Aorta (tissue), 5 donors: ENCODE measurements around the gene TSPAN17. TPM values are rescaled to one million over a fixed set of nuclear protein-coding genes. Genes with fewer than 3 reads are reported as not detected.

Experiments used
- ATAC-seq: fragments of 200-7000 bp; cut with Tn5 transposase; one replicate; pipeline ENCODE4 v1.9.1; 2022; ENCODE audit warnings: moderate library complexity; ENCODE audit not compliant: low FRiP score
- DNase-seq, 2 donors: peaks; one replicate each; pipeline ENCODE4 v3.0.0-alpha.2; 2020
- H3K27ac ChIP-seq, 2 donors: one replicate each; pipeline ENCODE4 v1.5.1; 2013; ENCODE audit warnings: low read length in 2 of 2, mild to moderate bottlenecking in 2 of 2, moderate library complexity in 2 of 2, control low read depth in 1 of 2, inconsistent platforms in 1 of 2, low read depth in 1 of 2
- H3K27me3 ChIP-seq, 2 donors: one replicate each; pipeline ENCODE4 v1.6.1; 2013; ENCODE audit warnings: control low read depth in 1 of 2, low read length in 1 of 2, mild to moderate bottlenecking in 1 of 2, moderate library complexity in 1 of 2; ENCODE audit not compliant: insufficient read depth in 2 of 2, control insufficient read depth in 1 of 2
- H3K36me3 ChIP-seq, 2 donors: one replicate each; pipeline ENCODE4 v1.6.1; 2013; ENCODE audit warnings: control low read depth in 1 of 2, low read length in 1 of 2, mild to moderate bottlenecking in 1 of 2; ENCODE audit not compliant: insufficient read depth in 2 of 2, control insufficient read depth in 1 of 2
- H3K4me1 ChIP-seq, 2 donors: one replicate each; pipeline ENCODE4 v1.6.1; 2013; ENCODE audit warnings: low read length in 2 of 2, control low read depth in 1 of 2, mild to moderate bottlenecking in 1 of 2, moderate library complexity in 1 of 2; ENCODE audit not compliant: insufficient read depth in 2 of 2, control insufficient read depth in 1 of 2
- H3K4me3 ChIP-seq, 2 donors: one replicate each; pipeline ENCODE4 v1.5.1; 2013; ENCODE audit warnings: low read length in 2 of 2, control low read depth in 1 of 2, mild to moderate bottlenecking in 1 of 2
- H3K9me3 ChIP-seq: one replicate; pipeline ENCODE4 v1.6.1; 2013; ENCODE audit warnings: mild to moderate bottlenecking, low read length; ENCODE audit not compliant: control insufficient read depth
- WGBS, 2 donors: extraction: QIAGEN DNeasy Blood & Tissue Kit; methylation state at CpG; one replicate each; pipeline ENCODE4 v1.1.7; 2013; 5-methylcytosine and 5-hydroxymethylcytosine counted together
- intact Hi-C, 2 donors: fragments of 100-400 bp; cut with DNase I; formaldehyde crosslinking; loops; one replicate each; pipeline versions ENCODE4 v1.14.2 to v1.15.0; 2022
- polyA plus RNA-seq, 2 donors: library from polyadenylated mRNA; stranded (reverse); fragments of 200-250 nt; gene quantifications; one replicate each; pipeline ENCODE4 v1.2.3, GENCODE V29; 2013
- total RNA-seq, 2 donors: library from RNA; stranded (reverse); fragmentation: NEBNext Ultra II Directional; extraction: Animal tissue kit (Norgen Biotek cat#: 25700); gene quantifications; one replicate each; pipeline ENCODE4 v1.2.1, GENCODE V29; 2021
- donor health status: healthy with polysubstance abuse.
- donor health status: Bipolar disorder and iron deficiency.
- donor health status: DM: no; HTN: no; CAD: no.
- donor health status: DM: no; HTN: no; CAD: no.
- donor health status: DM: yes; HTN: yes; CAD: no.

Gene TSPAN17
- total and polyA plus RNA-seq, 4 donors: 13.9 to 22.9 (median 19.5) TPM

DNA sequence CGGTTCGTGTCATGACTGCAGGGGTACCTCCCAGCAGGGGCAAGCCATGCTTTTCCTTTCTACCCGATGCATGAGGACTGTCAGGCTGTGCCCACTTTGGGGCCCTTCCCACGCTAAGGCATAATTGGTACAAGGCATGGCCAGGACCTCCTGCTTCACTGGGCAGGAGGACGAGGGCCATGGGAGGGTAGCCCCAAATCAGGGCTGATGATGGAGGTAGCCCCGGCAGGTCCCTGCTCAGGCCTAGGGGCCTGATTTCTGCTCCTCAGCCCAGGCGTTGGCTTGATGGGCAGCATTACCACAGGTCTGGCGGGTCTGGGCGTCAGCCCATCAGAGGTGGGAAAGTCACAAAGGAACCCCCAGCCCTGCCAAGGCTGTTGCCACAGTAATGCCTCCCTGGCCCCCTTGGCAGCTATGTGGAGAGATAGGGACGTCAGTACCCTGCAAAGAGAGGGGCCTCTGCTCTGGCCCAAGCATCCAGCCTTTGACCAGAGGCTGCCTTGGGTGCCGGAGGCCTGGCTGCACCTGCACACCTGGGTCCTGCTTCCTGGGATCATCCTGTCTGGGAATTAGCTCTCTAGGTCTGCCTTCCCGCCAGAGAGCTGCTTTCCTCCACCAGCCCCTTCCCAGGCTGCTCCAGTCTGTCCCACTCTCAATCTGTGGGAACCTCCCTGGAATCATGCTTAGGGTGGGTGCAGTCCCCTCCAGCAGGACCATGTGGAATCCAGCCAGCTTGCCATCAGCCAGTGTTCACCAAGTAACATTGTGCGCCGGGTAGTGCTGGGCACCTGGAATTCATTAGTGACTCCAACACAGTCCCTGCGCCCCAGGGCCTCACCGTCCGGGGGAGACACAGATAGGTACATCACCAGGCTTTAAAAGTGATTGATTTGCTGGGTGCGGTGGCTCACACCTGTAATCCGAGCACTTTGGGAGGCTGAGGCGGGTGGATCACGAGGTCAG is 15.4 kb downstream of the TSPAN17 start:
- ATAC-seq (no peak), DNase-seq (peak in 1 of 2 donors; percentile 21)
- intact Hi-C loops: loop anchor here in 1 of 2 donors (5.0 kb wide), 2 partner anchors 295 to 450 kb away; no protein-coding TSS in a partner anchor
- Histone ChIP-seq H3K4me3 (no peak overlapping the region), H3K36me3 (no peaks in the 10 kb centered on the region), H3K27me3 (no peaks in the 10 kb centered on the region), H3K9me3 (no peaks in the 10 kb centered on the region), H3K4me1 (no peaks in the 10 kb centered on the region), H3K27ac (no peak overlapping the region)
- 78 to 82% methylated on average over 20 to 21 of the region's 21 CpGs for WGBS, 2 donors

DNA sequence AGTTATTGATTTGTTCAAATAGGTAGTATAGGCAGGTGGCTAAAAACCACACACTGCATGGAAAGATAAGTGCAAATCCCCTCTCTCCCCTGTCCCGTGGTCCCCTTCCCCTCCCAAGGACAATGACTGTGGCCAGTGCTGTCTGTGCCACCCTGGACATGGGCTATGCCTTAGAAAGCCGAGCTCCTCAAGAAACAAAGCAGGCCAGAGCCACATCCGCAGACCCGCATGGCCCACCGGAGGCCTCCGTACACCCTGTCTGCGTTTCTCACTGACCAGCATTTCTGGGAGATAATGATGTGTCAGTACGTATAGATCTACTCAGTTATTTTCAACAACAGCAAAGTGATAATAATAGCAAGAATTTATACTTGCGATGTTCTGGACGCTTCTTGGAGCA is 16.3 kb downstream of the TSPAN17 start:
- no peaks in the 10 kb centered on the region for H3K4me1 ChIP-seq
- no peaks in the 10 kb centered on the region for H3K27me3 ChIP-seq
- DNase-seq (peak in 1 of 2 donors; percentile 12), ATAC-seq (no peak)
- H3K4me3 ChIP-seq: no peak overlapping the region
- WGBS, 2 donors: 83 to 84% methylated on average over 10 of the region's 10 CpGs
- intact Hi-C loops: loop anchor here in 1 of 2 donors (5.0 kb wide), 2 partner anchors 294 to 449 kb away; no protein-coding TSS in a partner anchor
- no peak overlapping the region for H3K27ac ChIP-seq
- no peaks in the 10 kb centered on the region for H3K9me3 ChIP-seq
- no peaks in the 10 kb centered on the region for H3K36me3 ChIP-seq

DNA sequence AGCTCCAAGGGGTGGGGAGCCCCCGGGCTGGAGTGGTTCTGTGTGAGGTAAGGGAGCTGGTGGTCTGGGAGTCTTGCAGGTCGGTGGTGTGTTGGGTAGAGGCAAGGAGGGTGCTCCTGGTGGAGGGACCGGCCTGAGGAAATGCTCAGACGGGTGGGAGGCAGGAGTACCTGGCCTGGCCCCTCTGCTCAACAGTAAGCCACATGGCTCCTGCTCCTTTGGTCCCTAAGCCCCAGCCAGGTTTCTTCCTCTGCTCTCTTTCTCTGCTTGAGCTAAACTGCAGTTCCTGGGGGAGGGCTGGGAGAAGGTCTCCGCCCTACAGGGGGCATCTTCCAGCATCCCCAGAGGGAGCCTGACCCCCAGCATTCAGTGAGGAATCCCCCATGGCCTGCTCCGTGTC is 17.2 kb downstream of the TSPAN17 start:
- intact Hi-C loops: loop anchor here in 1 of 2 donors (5.0 kb wide), 2 partner anchors 293 to 448 kb away; no protein-coding TSS in a partner anchor
- 19 to 29% methylated on average over 6 of the region's 6 CpGs for WGBS, 2 donors
- Histone ChIP-seq H3K4me3 (no peak overlapping the region), H3K36me3 (no peaks in the 10 kb centered on the region), H3K9me3 (no peaks in the 10 kb centered on the region), H3K4me1 (no peaks in the 10 kb centered on the region), H3K27me3 (no peaks in the 10 kb centered on the region), H3K27ac (no peak overlapping the region)
- DNase-seq: peak in 1 of 2 donors; percentile 13
- no peak for ATAC-seq

DNA sequence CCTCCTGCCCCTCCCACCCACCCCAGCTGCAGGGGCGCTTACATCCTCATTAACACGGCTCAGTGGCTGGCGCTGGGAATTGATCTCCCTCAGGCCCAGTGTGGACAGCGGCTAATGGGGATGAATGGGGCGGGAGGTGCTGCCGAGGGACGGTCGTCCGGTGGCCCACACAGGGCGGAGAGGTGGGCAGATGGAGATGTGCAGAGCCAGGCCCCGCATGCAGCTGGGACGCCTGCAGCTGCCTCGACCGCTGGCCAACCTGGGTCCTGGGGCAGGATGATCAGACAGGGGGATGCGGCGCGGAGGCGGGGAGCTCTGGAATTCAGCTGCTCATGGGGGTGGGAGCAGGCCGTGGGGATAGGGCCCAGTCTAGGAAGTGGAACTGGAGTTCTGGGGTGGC is 17.6 kb downstream of the TSPAN17 start:
- no peaks in the 10 kb centered on the region for H3K4me1 ChIP-seq
- ATAC-seq: no peak
- no peak overlapping the region for H3K27ac ChIP-seq
- H3K4me3 ChIP-seq: no peak overlapping the region
- no peaks in the 10 kb centered on the region for H3K36me3 ChIP-seq
- DNase-seq: peak in 1 of 2 donors; percentile 31
- H3K27me3 ChIP-seq: no peaks in the 10 kb centered on the region
- intact Hi-C loops: loop anchor here in 1 of 2 donors (5.0 kb wide), 2 partner anchors 292 to 447 kb away; no protein-coding TSS in a partner anchor
- H3K9me3 ChIP-seq: no peaks in the 10 kb centered on the region
- 11 to 15% methylated on average over 19 of the region's 19 CpGs for WGBS, 2 donors

DNA sequence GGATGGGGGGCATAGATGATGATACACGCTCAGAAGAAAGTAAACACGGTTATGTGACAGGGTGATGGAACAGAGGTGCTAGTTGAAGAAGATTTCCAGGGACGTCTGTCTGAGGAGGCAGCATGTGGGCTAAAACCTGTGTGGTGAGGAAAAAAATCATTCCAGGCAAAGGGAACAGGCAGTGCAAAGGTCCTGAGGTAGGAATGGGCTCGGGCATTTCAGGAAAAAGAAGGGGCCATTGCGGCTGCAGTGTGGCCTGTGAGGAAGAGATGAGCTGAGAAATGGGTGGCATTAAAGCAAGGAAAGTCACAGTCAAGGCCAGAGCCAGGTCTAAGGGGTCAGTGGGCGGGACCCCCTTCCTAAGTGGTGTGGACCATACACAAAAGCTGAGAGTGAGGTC is 18.2 kb downstream of the TSPAN17 start:
- H3K27me3 ChIP-seq: no peaks in the 10 kb centered on the region
- H3K4me3 ChIP-seq: no peak overlapping the region
- no peaks in the 10 kb centered on the region for H3K9me3 ChIP-seq
- DNase-seq (no peak), ATAC-seq (no peak)
- no peaks in the 10 kb centered on the region for H3K36me3 ChIP-seq
- 87 to 89% methylated on average over 6 of the region's 6 CpGs for WGBS, 2 donors
- no peaks in the 10 kb centered on the region for H3K4me1 ChIP-seq
- H3K27ac ChIP-seq: no peak overlapping the region
- intact Hi-C loops: no loop called here

DNA sequence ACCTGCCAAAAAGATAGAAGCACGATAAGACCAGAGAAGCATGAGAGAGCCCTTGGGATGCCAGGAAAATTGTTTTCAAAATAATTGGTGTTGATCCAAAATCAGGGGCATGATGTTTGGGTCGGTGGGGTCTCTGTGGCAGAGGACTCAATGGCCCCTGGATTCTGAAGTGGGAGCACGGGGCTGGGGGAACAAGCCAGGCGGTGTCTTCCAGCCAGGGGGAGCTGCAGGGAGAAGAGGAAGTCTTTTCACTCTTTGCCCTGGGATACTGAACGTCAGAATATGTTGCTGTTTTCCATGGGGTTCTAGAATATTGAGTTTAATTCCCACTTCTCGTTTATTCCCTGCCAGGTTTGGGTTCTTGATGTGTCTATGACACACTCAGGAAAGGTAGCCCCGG is 20.4 kb downstream of the TSPAN17 start:
- Histone ChIP-seq H3K27me3 (no peaks in the 10 kb centered on the region), H3K4me1 (no peaks in the 10 kb centered on the region), H3K27ac (no peak overlapping the region), H3K4me3 (no peak overlapping the region), H3K36me3 (no peaks in the 10 kb centered on the region), H3K9me3 (no peaks in the 10 kb centered on the region)
- ATAC-seq (no peak), DNase-seq (no peak)
- WGBS, 2 donors: 61 to 65% methylated on average over 7 of the region's 7 CpGs
- intact Hi-C loops: no loop called here

DNA sequence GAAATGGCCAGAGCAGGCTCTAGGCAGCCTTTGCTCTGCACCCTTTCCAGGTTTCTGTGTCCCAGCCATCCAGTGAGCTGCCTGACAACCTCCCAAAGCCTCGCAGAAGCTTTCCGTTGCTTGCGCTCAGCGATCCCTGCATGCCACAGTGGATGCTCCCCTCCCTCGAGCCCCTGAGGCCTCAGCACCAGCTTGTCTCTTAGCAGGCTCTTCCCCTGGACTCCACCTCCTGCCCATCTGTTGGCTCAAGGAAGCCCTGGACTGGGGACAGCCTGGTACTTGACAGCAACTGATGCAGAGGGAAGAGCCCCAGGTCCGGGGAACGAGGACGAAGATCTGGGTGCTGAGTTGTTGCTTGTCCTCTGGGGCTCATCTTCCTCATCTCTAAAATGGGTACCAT is 23.2 kb downstream of the TSPAN17 start:
- no peaks in the 10 kb centered on the region for H3K27me3 ChIP-seq
- no peak overlapping the region for H3K4me3 ChIP-seq
- H3K27ac ChIP-seq: no peak overlapping the region
- intact Hi-C loops: no loop called here
- no peaks in the 10 kb centered on the region for H3K4me1 ChIP-seq
- 70 to 76% methylated on average over 8 of the region's 8 CpGs for WGBS, 2 donors
- ATAC-seq (no peak), DNase-seq (peak in 1 of 2 donors; percentile 24)
- H3K36me3 ChIP-seq: no peaks in the 10 kb centered on the region
- H3K9me3 ChIP-seq: no peaks in the 10 kb centered on the region

DNA sequence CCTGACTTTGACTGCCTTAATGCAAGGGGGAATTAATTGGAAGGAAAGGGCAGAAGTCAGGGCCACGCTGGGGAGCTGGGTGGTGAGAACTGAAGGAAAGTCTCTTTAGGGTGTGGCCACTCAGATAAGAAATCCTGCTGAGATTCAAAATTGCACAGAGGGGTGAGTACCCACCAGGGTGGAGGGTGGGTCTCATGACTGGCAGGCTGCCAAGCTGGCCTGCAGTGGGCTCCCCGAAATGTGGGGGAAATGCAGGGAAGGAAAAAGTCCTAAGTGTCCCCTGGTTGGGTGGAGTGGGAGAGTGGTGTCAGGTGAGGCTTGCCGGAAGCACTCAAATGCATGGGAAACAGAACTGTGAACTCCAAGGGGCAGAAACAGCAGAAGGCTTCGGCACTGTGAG is 24.1 kb downstream of the TSPAN17 start:
- no peak for ATAC-seq
- Histone ChIP-seq H3K27ac (no peak overlapping the region), H3K36me3 (no peaks in the 10 kb centered on the region), H3K9me3 (no peaks in the 10 kb centered on the region), H3K4me3 (no peak overlapping the region), H3K27me3 (no peaks in the 10 kb centered on the region), H3K4me1 (no peaks in the 10 kb centered on the region)
- intact Hi-C loops: no loop called here
- WGBS, 2 donors: 71 to 72% methylated on average over 4 of the region's 4 CpGs
- DNase-seq: no peak
